Right kidney (tissue), 1 donor: Measurements from ENCODE around the gene THOC6.
A peak's percentile ranks its signal among the peaks of the same experiment; 100 is the strongest.
"Not testable (repeated sequence)": the region's sequence is repeated elsewhere in the genome, so short reads cannot be mapped to it uniquely, and the experiment has no call there.

Experiments used
- DNase-seq: peaks from one replicate; pipeline ENCODE4 v3.0.0-alpha.2; 2016

Gene THOC6

GRCh38 chr16:3054965-3055733 is 31.3 kb downstream of the THOC6 start:
- DNase-seq: no peak

DNA sequence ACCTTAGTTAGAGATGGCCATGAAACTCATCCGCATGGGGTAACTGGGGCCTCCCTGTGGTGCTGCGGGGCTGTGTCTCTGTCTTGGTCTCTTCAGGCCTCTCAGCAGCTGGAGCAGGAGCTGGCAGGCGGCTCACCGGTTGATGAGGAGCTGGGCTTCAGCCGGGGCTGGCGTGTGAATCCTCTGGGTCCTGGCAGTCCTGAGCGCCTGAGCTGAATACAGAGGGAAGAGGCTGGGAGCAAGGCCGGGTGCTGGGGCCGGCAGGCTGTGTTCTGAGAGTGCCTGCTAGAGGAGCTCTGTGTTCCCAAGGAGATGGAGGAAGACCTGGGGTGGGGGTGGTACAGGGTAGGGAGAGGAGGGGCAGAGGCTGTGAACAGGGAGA is 31.9 kb downstream of the THOC6 start:
- not testable (repeated sequence) for DNase-seq

DNA sequence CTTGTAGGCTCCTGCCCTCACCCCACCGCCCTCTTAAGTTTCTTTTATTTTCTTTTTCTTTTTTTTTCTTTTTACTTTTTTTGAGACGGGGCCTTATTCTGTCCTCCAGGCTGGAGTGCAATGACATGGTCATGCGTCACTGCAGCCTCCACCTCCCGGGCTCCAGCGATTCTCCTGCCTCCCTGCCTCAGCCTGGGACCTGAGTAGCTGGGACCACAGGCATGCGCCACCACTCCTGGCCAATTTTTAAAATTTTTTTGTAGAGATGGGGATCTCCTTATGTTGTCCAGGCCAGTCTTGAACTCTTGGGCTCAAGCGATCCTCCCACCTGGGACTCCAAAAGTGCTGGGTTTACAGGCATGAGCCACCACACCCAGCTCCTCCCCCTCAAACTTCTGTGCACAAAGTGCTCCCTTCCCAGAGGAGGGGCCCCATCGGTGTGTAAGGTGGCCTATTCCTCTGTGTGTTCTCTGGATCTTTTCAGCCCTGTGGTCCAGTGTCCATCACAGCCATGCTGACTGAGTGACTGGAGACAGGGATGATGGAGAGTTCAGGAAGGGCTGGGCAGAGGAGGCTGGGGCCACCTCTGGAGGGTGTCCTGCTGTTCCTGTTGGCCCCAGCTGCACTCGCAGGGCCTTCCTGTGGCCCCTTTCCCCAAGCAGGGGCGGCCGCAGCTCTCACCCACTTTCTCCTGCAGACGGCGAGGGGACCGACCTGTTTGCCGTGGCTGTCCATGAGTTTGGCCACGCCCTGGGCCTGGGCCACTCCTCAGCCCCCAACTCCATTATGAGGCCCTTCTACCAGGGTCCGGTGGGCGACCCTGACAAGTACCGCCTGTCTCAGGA is 32.7 kb downstream of the THOC6 start:
- DNase-seq: no peak

GRCh38 chr16:3057181-3058138 is 33.6 kb downstream of the THOC6 start:
- no peak for DNase-seq

- no peak for DNase-seq
Measured at GRCh38 chr16:3058139-3059030, 34.5 kb downstream of the THOC6 start.

- peak; percentile 91 for DNase-seq
Measured at GRCh38 chr16:3059041-3059722, 35.3 kb downstream of the THOC6 start.

- no peak for DNase-seq
Measured at GRCh38 chr16:3059723-3060242, 35.9 kb downstream of the THOC6 start.

DNA sequence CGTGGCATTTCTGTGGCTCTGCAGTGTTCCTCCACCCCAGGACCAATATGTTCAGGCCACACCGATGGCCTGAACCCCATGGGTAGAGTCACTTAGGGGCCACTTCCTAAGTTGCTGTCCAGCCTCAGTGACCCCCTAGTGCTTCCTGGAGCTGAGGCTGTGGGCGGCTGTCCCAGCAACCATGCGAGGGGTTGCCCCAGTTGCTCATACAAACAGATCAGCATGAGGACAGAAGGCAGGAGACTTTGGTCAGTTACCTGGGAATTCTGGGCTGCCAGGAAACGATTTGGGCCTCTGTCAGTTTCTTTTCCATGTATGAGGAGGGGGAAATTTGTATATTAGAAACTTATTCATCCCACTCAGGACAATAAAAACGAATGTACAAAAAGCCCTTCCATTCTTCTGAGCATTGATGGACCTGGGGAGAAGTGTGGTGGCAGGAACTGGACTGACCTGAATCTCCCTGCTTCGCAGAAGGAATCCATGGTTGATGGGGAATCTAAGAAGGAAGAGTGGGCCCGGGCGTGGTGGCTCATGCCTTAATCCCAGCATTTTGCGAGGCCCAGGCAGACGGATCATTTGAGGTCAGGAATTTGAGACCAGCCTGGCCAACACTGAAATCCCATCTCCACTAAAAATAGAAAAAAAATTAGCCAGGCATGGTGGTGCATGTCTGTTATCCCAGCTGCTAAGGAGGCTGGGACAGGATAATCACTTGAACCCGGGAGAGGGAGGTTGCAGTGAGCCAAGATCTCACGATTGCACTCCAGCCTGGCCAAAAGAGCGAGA is 36.7 kb downstream of the THOC6 start:
- no peak for DNase-seq

GRCh38 chr16:3062553-3062952 is 38.7 kb downstream of the THOC6 start:
- no peak for DNase-seq

DNA sequence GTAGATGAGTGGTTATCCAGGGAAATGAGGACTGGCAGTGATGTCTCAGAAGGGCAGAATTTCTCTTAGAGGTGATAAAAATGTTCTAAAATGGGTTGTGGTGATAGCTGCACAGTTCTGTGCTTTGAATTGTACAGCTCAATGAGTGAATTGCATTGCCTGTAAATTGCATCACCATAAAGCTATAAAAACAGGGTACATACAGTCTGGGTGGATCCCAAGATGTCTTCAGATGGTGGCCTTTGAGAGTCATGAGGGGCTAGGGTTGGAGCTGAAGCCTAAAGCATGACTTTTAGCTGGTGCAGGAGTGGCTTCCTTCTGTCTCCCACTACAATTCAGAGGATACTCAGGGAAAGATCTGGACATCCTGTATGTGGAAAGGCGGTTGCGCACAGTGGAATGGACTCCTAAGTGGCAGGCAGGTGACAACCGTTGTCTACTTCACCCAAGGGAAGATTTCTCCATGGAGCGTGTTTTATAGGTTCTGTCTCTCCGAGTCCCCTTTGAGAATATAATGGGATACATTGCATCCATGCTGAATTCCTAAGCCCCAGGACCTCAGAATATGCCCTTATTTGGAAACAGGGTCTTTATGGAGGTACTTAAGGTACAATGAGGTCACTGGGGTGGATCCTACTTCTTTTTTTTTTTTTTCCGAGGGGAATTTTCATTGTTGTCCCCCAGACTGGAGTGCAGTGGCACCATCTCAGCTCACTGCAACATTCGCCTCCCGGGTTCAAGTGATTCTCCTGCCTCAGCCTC is 40.0 kb downstream of the THOC6 start:
- no peak for DNase-seq

GRCh38 chr16:3065069-3065741 is 41.4 kb downstream of the THOC6 start, which contains the start of gene IL32:
TSS of gene IL32 (plus strand) at chr16:3065640. CDS start at chr16:3065812, 172 bp downstream.
- no peak for DNase-seq

DNA sequence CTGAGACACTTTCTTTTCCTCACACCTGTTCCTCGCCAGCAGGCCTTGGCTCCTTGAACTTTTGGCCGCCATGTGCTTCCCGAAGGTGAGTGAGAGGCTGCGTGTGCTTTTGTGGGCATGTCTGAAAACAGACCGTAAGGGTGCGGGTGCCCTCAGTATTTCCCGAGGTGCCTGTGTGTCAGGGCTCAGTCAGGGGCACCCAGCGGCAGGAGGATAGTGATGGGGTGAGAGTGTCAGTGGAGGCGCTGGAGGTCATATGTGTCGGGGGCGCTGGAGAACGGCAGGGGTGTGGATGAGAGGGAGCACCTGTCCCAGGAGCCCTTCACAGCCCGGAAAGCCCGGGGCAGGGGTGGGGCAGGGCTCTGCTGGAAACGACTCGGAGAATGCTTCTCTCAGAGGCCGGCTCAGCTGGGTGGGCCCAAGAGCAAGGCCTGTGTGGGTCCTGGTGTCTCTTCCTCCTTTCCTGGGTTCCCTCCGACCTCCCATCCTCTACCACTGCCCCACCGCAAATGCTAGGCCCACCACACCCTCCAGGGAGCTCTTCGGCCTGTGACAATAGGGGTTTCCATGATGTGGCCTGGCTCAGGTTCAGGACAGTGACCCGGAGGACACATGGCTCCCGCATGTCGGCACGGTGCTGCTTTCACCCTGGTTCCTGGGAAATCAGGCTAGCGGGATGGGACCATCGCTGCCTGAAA is 42.1 kb downstream of the THOC6 start:
- DNase-seq: no peak

DNA sequence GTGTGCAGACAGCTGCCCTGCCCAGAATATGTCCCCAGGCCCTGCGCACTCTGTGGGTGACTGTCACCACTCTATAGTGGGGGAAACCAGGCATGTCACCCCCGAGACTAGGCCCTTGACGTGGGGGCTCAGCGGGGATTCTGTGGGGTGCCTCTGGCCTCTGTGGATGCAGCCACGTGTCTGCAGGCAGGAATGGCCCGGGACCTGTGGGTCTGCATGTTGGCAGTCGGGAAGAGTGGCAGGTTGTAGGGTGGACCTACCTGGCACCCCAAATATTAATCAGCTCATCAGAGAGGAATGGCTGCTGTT is 42.6 kb downstream of the THOC6 start:
- DNase-seq: no peak

- DNase-seq: no peak
Measured at GRCh38 chr16:3068487-3068886, 44.7 kb downstream of the THOC6 start.

DNA sequence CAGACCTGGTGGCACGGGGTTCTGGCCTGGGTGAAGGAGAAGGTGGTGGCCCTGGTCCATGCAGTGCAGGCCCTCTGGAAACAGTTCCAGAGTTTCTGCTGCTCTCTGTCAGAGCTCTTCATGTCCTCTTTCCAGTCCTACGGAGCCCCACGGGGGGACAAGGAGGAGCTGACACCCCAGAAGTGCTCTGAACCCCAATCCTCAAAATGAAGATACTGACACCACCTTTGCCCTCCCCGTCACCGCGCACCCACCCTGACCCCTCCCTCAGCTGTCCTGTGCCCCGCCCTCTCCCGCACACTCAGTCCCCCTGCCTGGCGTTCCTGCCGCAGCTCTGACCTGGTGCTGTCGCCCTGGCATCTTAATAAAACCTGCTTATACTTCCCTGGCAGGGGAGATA is 45.3 kb downstream of the THOC6 start:
- not testable (repeated sequence) for DNase-seq

DNA sequence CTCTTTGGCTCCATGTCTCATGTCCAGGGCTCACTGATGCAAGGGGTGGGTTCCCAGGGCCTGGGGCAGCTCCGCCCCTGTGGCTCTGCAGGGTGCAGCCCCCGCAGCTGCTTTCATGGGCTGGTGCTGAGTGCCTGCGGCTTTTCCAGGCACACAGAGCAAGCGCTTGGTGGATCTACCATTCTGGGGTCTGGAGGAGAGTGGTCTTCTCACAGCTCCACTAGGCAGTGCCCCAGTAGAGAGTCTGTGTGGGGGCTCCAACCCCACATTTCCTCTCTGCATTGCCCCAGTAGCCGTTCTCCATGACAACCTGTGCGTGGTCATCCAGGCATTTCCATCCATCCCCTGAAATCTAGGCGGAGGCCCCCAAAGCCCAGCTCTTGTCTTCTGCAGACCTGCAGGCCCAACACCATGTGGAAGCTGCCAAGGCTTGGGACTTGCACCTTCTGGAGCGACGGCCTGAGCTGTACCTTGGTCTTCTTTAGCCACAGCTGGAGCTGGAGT is 46.8 kb downstream of the THOC6 start:
- no peak for DNase-seq

DNA sequence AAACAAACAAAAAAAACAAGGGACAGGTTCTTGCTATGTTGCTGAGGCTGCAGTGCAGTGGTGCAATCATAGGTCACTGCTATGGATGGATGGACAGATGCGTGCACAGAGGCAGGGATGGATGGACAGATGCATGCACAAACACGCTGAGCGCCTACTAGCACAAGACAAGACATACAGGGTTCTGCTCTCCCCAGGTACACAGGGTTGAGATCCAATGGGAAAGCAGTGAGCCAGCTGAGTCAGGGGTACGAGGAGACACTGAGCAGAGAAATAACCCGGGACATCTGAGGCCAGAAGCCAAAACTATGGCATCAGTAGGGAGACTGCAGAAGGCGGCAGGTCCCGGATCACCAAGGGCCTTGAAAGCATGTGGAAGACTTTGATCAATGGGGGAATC is 47.8 kb downstream of the THOC6 start:
- no peak for DNase-seq

- not testable (repeated sequence) for DNase-seq
Measured at GRCh38 chr16:3072148-3072547, 48.3 kb downstream of the THOC6 start.
